ENCODE measurements around the gene DNAJC3. TPM values are rescaled to one million over a fixed set of nuclear protein-coding genes. Genes with fewer than 3 reads are reported as not detected.
"Not testable (repeated sequence)": the region's sequence is repeated elsewhere in the genome, so short reads cannot be mapped to it uniquely, and the experiment has no call there.

The DNAJC3 gene
- total RNA-seq, 1 experiment from 2014 or later = 12.2 TPM

GRCh38 chr13:95708391-95708774 lies 31.4 kb downstream of the DNAJC3 start:
- no peak for DNase-seq (ENCODE audit: low read depth)
- in situ Hi-C loops (cut with HindIII; ENCODE audit: low pct_unique_long_range_greater_than_20kb, low sequenced_read_pairs) = no loop called here

GRCh38 chr13:95708811-95709500 lies 32.0 kb downstream of the DNAJC3 start:
- no peak for DNase-seq (ENCODE audit: low read depth)
- in situ Hi-C loops (cut with HindIII; ENCODE audit: low pct_unique_long_range_greater_than_20kb, low sequenced_read_pairs) = no loop called here

- DNase-seq (ENCODE audit: low read depth) = no peak
Measured at GRCh38 chr13:95710313-95710712, 33.4 kb downstream of the DNAJC3 start.

GRCh38 chr13:95712846-95713245 lies 35.9 kb downstream of the DNAJC3 start:
- DNase-seq (ENCODE audit: low read depth); in situ Hi-C loops (cut with HindIII; ENCODE audit: low pct_unique_long_range_greater_than_20kb, low sequenced_read_pairs): not testable (repeated sequence)

More at GRCh38 chr13:95710313-95710712, 33.4 kb downstream of the DNAJC3 start:
- in situ Hi-C loops (cut with HindIII; ENCODE audit: low pct_unique_long_range_greater_than_20kb, low sequenced_read_pairs) = no loop called here

GRCh38 chr13:95713651-95714050 lies 36.7 kb downstream of the DNAJC3 start:
- in situ Hi-C loops (cut with HindIII; ENCODE audit: low pct_unique_long_range_greater_than_20kb, low sequenced_read_pairs) = no loop called here

GRCh38 chr13:95714142-95714832 lies 37.3 kb downstream of the DNAJC3 start:
- in situ Hi-C loops (cut with HindIII; ENCODE audit: low pct_unique_long_range_greater_than_20kb, low sequenced_read_pairs) = no loop called here
- DNase-seq (ENCODE audit: low read depth) = peak; percentile 30

More at GRCh38 chr13:95713651-95714050, 36.7 kb downstream of the DNAJC3 start:
- DNase-seq (ENCODE audit: low read depth) = no peak

GRCh38 chr13:95716231-95716630 lies 39.3 kb downstream of the DNAJC3 start:
- in situ Hi-C loops (cut with HindIII; ENCODE audit: low pct_unique_long_range_greater_than_20kb, low sequenced_read_pairs) = no loop called here
- no peak for DNase-seq (ENCODE audit: low read depth)

- in situ Hi-C loops (cut with HindIII; ENCODE audit: low pct_unique_long_range_greater_than_20kb, low sequenced_read_pairs) = no loop called here
- DNase-seq (ENCODE audit: low read depth) = no peak
Measured at GRCh38 chr13:95722241-95722640, 45.3 kb downstream of the DNAJC3 start.

- DNase-seq (ENCODE audit: low read depth) = no peak
- in situ Hi-C loops (cut with HindIII; ENCODE audit: low pct_unique_long_range_greater_than_20kb, low sequenced_read_pairs) = no loop called here
Measured at GRCh38 chr13:95723438-95723837, 46.5 kb downstream of the DNAJC3 start.

- no peak for DNase-seq (ENCODE audit: low read depth)
- in situ Hi-C loops (cut with HindIII; ENCODE audit: low pct_unique_long_range_greater_than_20kb, low sequenced_read_pairs) = no loop called here
Measured at GRCh38 chr13:95724252-95724651, 47.3 kb downstream of the DNAJC3 start.

- DNase-seq (ENCODE audit: low read depth) = no peak
- in situ Hi-C loops (cut with HindIII; ENCODE audit: low pct_unique_long_range_greater_than_20kb, low sequenced_read_pairs) = no loop called here
Measured at GRCh38 chr13:95726876-95727275, 49.9 kb downstream of the DNAJC3 start.

GRCh38 chr13:95728957-95729356 lies 52.0 kb downstream of the DNAJC3 start:
- in situ Hi-C loops (cut with HindIII; ENCODE audit: low pct_unique_long_range_greater_than_20kb, low sequenced_read_pairs) = no loop called here
- no peak for DNase-seq (ENCODE audit: low read depth)

- DNase-seq (ENCODE audit: low read depth) = no peak
- in situ Hi-C loops (cut with HindIII; ENCODE audit: low pct_unique_long_range_greater_than_20kb, low sequenced_read_pairs) = no loop called here
Measured at GRCh38 chr13:95734124-95734523, 57.2 kb downstream of the DNAJC3 start.

GRCh38 chr13:95740071-95740978 lies 63.4 kb downstream of the DNAJC3 start:
- in situ Hi-C loops (cut with HindIII; ENCODE audit: low pct_unique_long_range_greater_than_20kb, low sequenced_read_pairs) = not testable (repeated sequence)

GRCh38 chr13:95740979-95741320 lies 64.0 kb downstream of the DNAJC3 start:
- in situ Hi-C loops (cut with HindIII; ENCODE audit: low pct_unique_long_range_greater_than_20kb, low sequenced_read_pairs) = no loop called here
- no peak for DNase-seq (ENCODE audit: low read depth)

More at GRCh38 chr13:95740071-95740978, 63.4 kb downstream of the DNAJC3 start:
- DNase-seq (ENCODE audit: low read depth) = not testable (repeated sequence)

GRCh38 chr13:95741584-95742563 lies 64.9 kb downstream of the DNAJC3 start:
- no peak for DNase-seq (ENCODE audit: low read depth)
- in situ Hi-C loops (cut with HindIII; ENCODE audit: low pct_unique_long_range_greater_than_20kb, low sequenced_read_pairs) = no loop called here

- in situ Hi-C loops (cut with HindIII; ENCODE audit: low pct_unique_long_range_greater_than_20kb, low sequenced_read_pairs) = no loop called here
- no peak for DNase-seq (ENCODE audit: low read depth)
Measured at GRCh38 chr13:95743192-95743591, 66.3 kb downstream of the DNAJC3 start.

GRCh38 chr13:95745289-95745688 lies 68.3 kb downstream of the DNAJC3 start:
- in situ Hi-C loops (cut with HindIII; ENCODE audit: low pct_unique_long_range_greater_than_20kb, low sequenced_read_pairs) = no loop called here

More at GRCh38 chr13:95745289-95745688, 68.3 kb downstream of the DNAJC3 start:
- DNase-seq (ENCODE audit: low read depth) = no peak

Measured in Caki2 (cell line).